ENCODE results near the gene FOXE3.

FOXE3 gene

GRCh38 chr1:47441450-47442106 is 25.5 kb downstream of the FOXE3 start:
- Histone ChIP-seq H3K27ac (no peak overlapping the region), H3K4me2 (ENCODE audit: low read length) (no peak overlapping the region), H3K4me3 (ENCODE audit: low read depth, low read length) (no peak overlapping the region), H3K79me2 (no peaks in the 10 kb centered on the region), H3K4me1 (no peaks in the 10 kb centered on the region), H3K9ac (no peak overlapping the region), H3K9me3 (ENCODE audit: control insufficient read depth, low read length) (no peaks in the 10 kb centered on the region), H2AFZ (no peak overlapping the region), H3K36me3 (ENCODE audit: control insufficient read depth, insufficient read depth, low read length) (no peaks in the 10 kb centered on the region), H3K27me3 (ENCODE audit: control insufficient read depth, insufficient read depth, low read length) (peaks cover 23% of the 10 kb centered on the region)
- no peak for TF ChIP-seq CTCF (IDR thresholded peaks at IDR 0.05)

- H3K9ac ChIP-seq: no peak overlapping the region
- no peak overlapping the region for H3K4me2 ChIP-seq (ENCODE audit: low read length)
- no peaks in the 10 kb centered on the region for H3K9me3 ChIP-seq (ENCODE audit: control insufficient read depth, low read length)
- H3K4me1 ChIP-seq: no peaks in the 10 kb centered on the region
- H3K27ac ChIP-seq: no peak overlapping the region
- TF ChIP-seq CTCF (IDR thresholded peaks at IDR 0.05): no peak
- H2AFZ ChIP-seq: no peak overlapping the region
- H3K36me3 ChIP-seq (ENCODE audit: control insufficient read depth, insufficient read depth, low read length): no peaks in the 10 kb centered on the region
- H3K79me2 ChIP-seq: no peaks in the 10 kb centered on the region
- H3K4me3 ChIP-seq (ENCODE audit: low read depth, low read length): no peak overlapping the region
- peaks cover 29% of the 10 kb centered on the region for H3K27me3 ChIP-seq (ENCODE audit: control insufficient read depth, insufficient read depth, low read length)
Measured at GRCh38 chr1:47442202-47442601, 26.1 kb downstream of the FOXE3 start.

- no peak overlapping the region for H3K27ac ChIP-seq
Measured at GRCh38 chr1:47442842-47443529, 26.9 kb downstream of the FOXE3 start.

GRCh38 chr1:47443530-47444296 is 27.6 kb downstream of the FOXE3 start:
- Histone ChIP-seq H3K36me3 (ENCODE audit: control insufficient read depth, insufficient read depth, low read length) (no peaks in the 10 kb centered on the region), H3K27ac (no peak overlapping the region), H3K4me3 (ENCODE audit: low read depth, low read length) (no peak overlapping the region), H3K9me3 (ENCODE audit: control insufficient read depth, low read length) (no peaks in the 10 kb centered on the region), H3K4me2 (ENCODE audit: low read length) (no peak overlapping the region), H3K4me1 (no peaks in the 10 kb centered on the region), H3K9ac (no peak overlapping the region), H3K27me3 (ENCODE audit: control insufficient read depth, insufficient read depth, low read length) (peaks cover 30% of the 10 kb centered on the region), H3K79me2 (no peaks in the 10 kb centered on the region), H2AFZ (no peak overlapping the region)
- no peak for TF ChIP-seq CTCF (IDR thresholded peaks at IDR 0.05)

More at GRCh38 chr1:47442842-47443529, 26.9 kb downstream of the FOXE3 start:
- no peak overlapping the region for H3K4me2 ChIP-seq (ENCODE audit: low read length)
- peaks cover 30% of the 10 kb centered on the region for H3K27me3 ChIP-seq (ENCODE audit: control insufficient read depth, insufficient read depth, low read length)
- no peak for TF ChIP-seq CTCF (IDR thresholded peaks at IDR 0.05)
- no peaks in the 10 kb centered on the region for H3K9me3 ChIP-seq (ENCODE audit: control insufficient read depth, low read length)
- no peak overlapping the region for H2AFZ ChIP-seq
- H3K36me3 ChIP-seq (ENCODE audit: control insufficient read depth, insufficient read depth, low read length): no peaks in the 10 kb centered on the region
- no peak overlapping the region for H3K4me3 ChIP-seq (ENCODE audit: low read depth, low read length)
- no peaks in the 10 kb centered on the region for H3K79me2 ChIP-seq
- H3K9ac ChIP-seq: no peak overlapping the region
- H3K4me1 ChIP-seq: no peaks in the 10 kb centered on the region
